ENCODE data around the gene KIAA1328.

The KIAA1328 gene

DNA sequence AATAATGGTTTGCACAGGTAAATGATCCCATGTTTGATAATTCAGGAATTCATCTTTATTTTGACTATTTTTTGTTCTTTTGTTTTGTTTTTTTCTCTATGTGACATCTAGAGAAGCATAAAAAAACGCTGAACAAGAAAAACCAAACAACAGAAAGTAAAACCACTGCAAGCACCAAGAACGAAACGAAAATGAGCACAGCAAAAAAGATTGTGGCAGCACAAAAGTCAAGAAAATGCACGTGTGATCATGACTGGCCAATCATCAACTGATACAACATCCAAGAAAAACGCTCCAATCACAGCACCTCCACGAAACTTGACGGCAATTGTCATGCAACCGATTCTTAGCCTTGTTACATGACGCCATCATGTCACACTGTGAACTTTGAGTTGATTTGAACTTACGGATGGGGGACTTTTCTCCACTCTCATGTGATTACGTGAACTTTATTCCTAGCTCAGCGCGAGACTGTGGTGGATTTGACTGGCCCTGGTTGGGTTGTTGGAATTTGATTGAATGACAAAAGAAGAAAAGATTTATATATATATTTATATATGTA is 417.9 kb downstream of the KIAA1328 start:
- H2AFZ ChIP-seq (ENCODE audit: low read depth, low read length, severe bottlenecking): no peak overlapping the region
- no peak overlapping the region for H3K4me3 ChIP-seq (ENCODE audit: insufficient read depth, low read length, poor library complexity, severe bottlenecking)
- TF ChIP-seq CTCF (IDR thresholded peaks at IDR 0.05; ENCODE audit: insufficient read depth, low read length, poor library complexity, severe bottlenecking): no peak
- no peak for TF ChIP-seq EZH2phosphoT487 (conservative IDR thresholded peaks at IDR 0.05; ENCODE audit: low read length)

GRCh38 chr18:37247497-37248161 is 418.7 kb downstream of the KIAA1328 start:
- H3K79me2 ChIP-seq (ENCODE audit: insufficient read depth, low read length): no peaks in the 10 kb centered on the region
- no peak overlapping the region for H2AFZ ChIP-seq (ENCODE audit: low read depth, low read length, severe bottlenecking)
- no peaks in the 10 kb centered on the region for H4K20me1 ChIP-seq (ENCODE audit: low read depth, low read length)
- H3K9ac ChIP-seq (ENCODE audit: low read length): no peak overlapping the region
- no peaks in the 10 kb centered on the region for H3K36me3 ChIP-seq (ENCODE audit: low read length)
- H3K27ac ChIP-seq (ENCODE audit: low read depth, low read length): no peak overlapping the region
- no peak overlapping the region for H3K4me2 ChIP-seq (ENCODE audit: low read depth, low read length, poor library complexity, severe bottlenecking)
- H3K9me2 ChIP-seq (replicated peaks; ENCODE audit: insufficient read depth, low read length): no peaks in the 10 kb centered on the region
- no peaks in the 10 kb centered on the region for H3K9me3 ChIP-seq (ENCODE audit: insufficient read depth, low read length)
- no peaks in the 10 kb centered on the region for H3F3A ChIP-seq (ENCODE audit: insufficient read depth)
- no peaks in the 10 kb centered on the region for H3K27me3 ChIP-seq (ENCODE audit: low read length)
- no peak overlapping the region for H3K4me3 ChIP-seq (ENCODE audit: insufficient read depth, low read length, poor library complexity, severe bottlenecking)
- TF ChIP-seq EZH2phosphoT487 (conservative IDR thresholded peaks at IDR 0.05; ENCODE audit: low read length): no peak
- TF ChIP-seq CTCF (IDR thresholded peaks at IDR 0.05; ENCODE audit: insufficient read depth, low read length, poor library complexity, severe bottlenecking): no peak

More for the DNA sequence above, 417.9 kb downstream of the KIAA1328 start:
- Histone ChIP-seq H4K20me1 (ENCODE audit: low read depth, low read length) (no peaks in the 10 kb centered on the region), H3K9me2 (replicated peaks; ENCODE audit: insufficient read depth, low read length) (no peaks in the 10 kb centered on the region), H3K27me3 (ENCODE audit: low read length) (no peaks in the 10 kb centered on the region), H3K9me3 (ENCODE audit: insufficient read depth, low read length) (no peaks in the 10 kb centered on the region), H3K27ac (ENCODE audit: low read depth, low read length) (no peak overlapping the region), H3K79me2 (ENCODE audit: insufficient read depth, low read length) (no peaks in the 10 kb centered on the region), H3K36me3 (ENCODE audit: low read length) (no peaks in the 10 kb centered on the region), H3F3A (ENCODE audit: insufficient read depth) (no peaks in the 10 kb centered on the region), H3K4me2 (ENCODE audit: low read depth, low read length, poor library complexity, severe bottlenecking) (no peak overlapping the region), H3K9ac (ENCODE audit: low read length) (no peak overlapping the region)

DNA sequence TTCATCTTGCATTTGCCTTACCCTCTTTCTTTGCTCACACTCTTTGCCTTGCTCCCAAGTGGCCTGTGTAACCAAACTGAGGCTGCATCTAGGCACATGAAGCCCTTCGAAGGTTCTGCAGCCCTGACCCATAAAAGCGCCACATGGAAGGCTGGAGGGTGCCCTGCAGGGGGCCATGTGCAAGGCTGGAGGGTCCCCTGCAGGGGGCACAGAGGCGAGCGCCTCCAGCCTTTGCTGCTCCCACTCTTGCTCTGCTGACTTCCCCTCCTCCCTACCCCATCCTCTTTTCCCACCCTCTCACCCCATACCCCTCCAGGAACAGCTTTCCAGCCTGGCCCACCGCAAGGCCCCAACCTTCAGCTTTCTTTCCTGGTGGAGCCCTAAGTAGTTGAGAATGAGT is 419.4 kb downstream of the KIAA1328 start:
- Histone ChIP-seq H3K4me3 (ENCODE audit: insufficient read depth, low read length, poor library complexity, severe bottlenecking) (no peak overlapping the region), H3F3A (ENCODE audit: insufficient read depth) (no peaks in the 10 kb centered on the region), H3K79me2 (ENCODE audit: insufficient read depth, low read length) (no peaks in the 10 kb centered on the region), H4K20me1 (ENCODE audit: low read depth, low read length) (no peaks in the 10 kb centered on the region), H3K9me3 (ENCODE audit: insufficient read depth, low read length) (no peaks in the 10 kb centered on the region), H2AFZ (ENCODE audit: low read depth, low read length, severe bottlenecking) (no peak overlapping the region), H3K36me3 (ENCODE audit: low read length) (no peaks in the 10 kb centered on the region), H3K27me3 (ENCODE audit: low read length) (no peaks in the 10 kb centered on the region), H3K27ac (ENCODE audit: low read depth, low read length) (no peak overlapping the region), H3K4me2 (ENCODE audit: low read depth, low read length, poor library complexity, severe bottlenecking) (no peak overlapping the region), H3K9me2 (replicated peaks; ENCODE audit: insufficient read depth, low read length) (no peaks in the 10 kb centered on the region), H3K9ac (ENCODE audit: low read length) (no peak overlapping the region)
- TF ChIP-seq EZH2phosphoT487 (conservative IDR thresholded peaks at IDR 0.05; ENCODE audit: low read length) (no peak), CTCF (IDR thresholded peaks at IDR 0.05; ENCODE audit: insufficient read depth, low read length, poor library complexity, severe bottlenecking) (no peak)
